ENCODE data around the gene MAN1A1.

GRCh38 chr6:119342430-119342829 lies 7.1 kb downstream of the MAN1A1 start:
- TF ChIP-seq CTCF (IDR thresholded peaks at IDR 0.05) (no peak), POLR2AphosphoS5 (IDR thresholded peaks at IDR 0.05) (no peak)

Data from prostate gland (tissue), 2 donors.